Upper lobe of right lung (tissue), 1 donor: ENCODE data around the gene MYPOP. TPM values are rescaled to one million over a fixed set of nuclear protein-coding genes. Genes with fewer than 3 reads are reported as not detected.

Experiments
- ATAC-seq: fragments of 200-7000 bp; cut with Tn5 transposase; one replicate; pipeline ENCODE4 v1.9.1; 2020; ENCODE audit warnings: mild to moderate bottlenecking, moderate library complexity
- DNase-seq: peaks from one replicate; pipeline ENCODE4 v3.0.0-alpha.2; 2020
- H3K27ac ChIP-seq: fragments of 200-600 bp; one replicate; pipeline ENCODE4 v1.8.0; 2022
- H3K27me3 ChIP-seq: fragments of 200-600 bp; one replicate; pipeline ENCODE4 v1.8.0; 2022; ENCODE audit warnings: mild to moderate bottlenecking
- H3K36me3 ChIP-seq: fragments of 200-600 bp; one replicate; pipeline ENCODE4 v1.8.0; 2022
- H3K4me1 ChIP-seq: fragments of 200-600 bp; one replicate; pipeline ENCODE4 v1.8.0; 2022
- H3K4me3 ChIP-seq: fragments of 200-600 bp; one replicate; pipeline ENCODE4 v1.8.0; 2022; ENCODE audit warnings: mild to moderate bottlenecking
- H3K9me3 ChIP-seq: fragments of 200-600 bp; one replicate; pipeline ENCODE4 v1.8.0; 2022
- CTCF ChIP-seq: fragments of 200-600 bp; IDR thresholded peaks from one replicate; pipeline ENCODE4 v1.8.0; 2022; ENCODE audit warnings: antibody characterized with exemption
- intact Hi-C: fragments of 100-400 bp; cut with DNase I; formaldehyde crosslinking; loops from one replicate; pipeline ENCODE4 v1.11.0; 2022
- total RNA-seq: library from RNA; stranded (reverse); fragmentation: NEBNext Ultra II Directional; extraction: Animal tissue kit (Norgen Biotek cat#: 25700); gene quantifications from one replicate; pipeline ENCODE4 v1.2.1, GENCODE V29; 2021
- donor health status: DM: no; HTN: yes; CAD: no; lungs with severe emphysema.

Gene MYPOP
- total RNA-seq, 1 donor from 2014 or later: 7.9 TPM

GRCh38 chr19:45852145-45852750 lies 50.2 kb downstream of the MYPOP start:
- DNase-seq: no peak
- intact Hi-C loops: no loop called here
- Histone ChIP-seq H3K4me3 (no peak overlapping the region), H3K36me3 (peaks cover 85% of the 10 kb centered on the region), H3K9me3 (no peaks in the 10 kb centered on the region), H3K27me3 (no peaks in the 10 kb centered on the region), H3K4me1 (no peaks in the 10 kb centered on the region), H3K27ac (no peak overlapping the region)
- no peak for TF ChIP-seq CTCF
- no peak for ATAC-seq

- no peak for ATAC-seq
- H3K27ac ChIP-seq: no peak overlapping the region
- H3K4me1 ChIP-seq: no peaks in the 10 kb centered on the region
- no peak for TF ChIP-seq CTCF
- no peak for DNase-seq
- no peaks in the 10 kb centered on the region for H3K27me3 ChIP-seq
- intact Hi-C loops: no loop called here
- H3K9me3 ChIP-seq: no peaks in the 10 kb centered on the region
- H3K4me3 ChIP-seq: no peak overlapping the region
- peaks cover 98% of the 10 kb centered on the region for H3K36me3 ChIP-seq
Measured at GRCh38 chr19:45848922-45849321, 53.5 kb downstream of the MYPOP start.

GRCh38 chr19:45847663-45848062 lies 54.8 kb downstream of the MYPOP start:
- H3K27me3 ChIP-seq: no peaks in the 10 kb centered on the region
- no peaks in the 10 kb centered on the region for H3K4me1 ChIP-seq
- TF ChIP-seq CTCF: no peak
- no peaks in the 10 kb centered on the region for H3K9me3 ChIP-seq
- H3K36me3 ChIP-seq: peaks cover 98% of the 10 kb centered on the region
- no peak overlapping the region for H3K4me3 ChIP-seq
- DNase-seq (no peak), ATAC-seq (no peak)
- no peak overlapping the region for H3K27ac ChIP-seq
- intact Hi-C loops: no loop called here

GRCh38 chr19:45842198-45842597 lies 60.2 kb downstream of the MYPOP start:
- DNase-seq: no peak
- no peaks in the 10 kb centered on the region for H3K4me1 ChIP-seq
- TF ChIP-seq CTCF: no peak
- no peak for ATAC-seq
- no peak overlapping the region for H3K4me3 ChIP-seq
- peaks cover 100% of the 10 kb centered on the region for H3K36me3 ChIP-seq
- no peaks in the 10 kb centered on the region for H3K9me3 ChIP-seq
- intact Hi-C loops: no loop called here
- no peaks in the 10 kb centered on the region for H3K27me3 ChIP-seq
- no peak overlapping the region for H3K27ac ChIP-seq

Other genes with a start within 250 kb of the MYPOP start
- gene GIPR, start 234.4 kb downstream of the MYPOP start, total RNA-seq: 4.8 TPM
- gene SNRPD2, start 210.7 kb downstream of the MYPOP start, total RNA-seq: 188 TPM
- gene QPCTL, start 209.9 kb downstream of the MYPOP start, total RNA-seq: 7.0 TPM
- gene FBXO46, start 171.7 kb downstream of the MYPOP start, total RNA-seq: 16.5 TPM
- not detected for gene MEIOSIN, start 169.2 kb downstream of the MYPOP start, total RNA-seq
- 15.5 TPM for gene SIX5, start 133.4 kb downstream of the MYPOP start, total RNA-seq
- gene DMPK, start 120.1 kb downstream of the MYPOP start, total RNA-seq: 50.1 TPM
- 58.7 TPM for gene DMWD, start 109.8 kb downstream of the MYPOP start, total RNA-seq
- gene RSPH6A, start 87.3 kb downstream of the MYPOP start, total RNA-seq: 0.38 TPM
- 70.6 TPM for gene SYMPK, start 39.5 kb downstream of the MYPOP start, total RNA-seq
- 1.6 TPM for gene FOXA3, start 38.3 kb downstream of the MYPOP start, total RNA-seq
- 25.0 TPM for gene IRF2BP1, start 16.5 kb downstream of the MYPOP start, total RNA-seq
- gene NANOS2, start 12.2 kb upstream of the MYPOP start, total RNA-seq: not detected
- 21.2 TPM for gene NOVA2, start 71.3 kb upstream of the MYPOP start, total RNA-seq
- gene CCDC61, start 92.9 kb upstream of the MYPOP start, total RNA-seq: 15.4 TPM
- gene PGLYRP1, start 120.4 kb upstream of the MYPOP start, total RNA-seq: 0.58 TPM
- gene IGFL4, start 138.4 kb upstream of the MYPOP start, total RNA-seq: not detected
- not detected for gene IGFL3, start 222.1 kb upstream of the MYPOP start, total RNA-seq
- not detected for gene IGFL2, start 245.6 kb upstream of the MYPOP start, total RNA-seq